ENCODE measurements around the gene SLC5A10.
"Not testable (repeated sequence)": the region's sequence is repeated elsewhere in the genome, so short reads cannot be mapped to it uniquely, and the experiment has no call there.

SLC5A10 gene

GRCh38 chr17:19017804-19018599, 66.0 kb downstream of the SLC5A10 start:
- no peak for DNase-seq (ENCODE audit: low read depth in 2 of 2)

GRCh38 chr17:19018600-19018950, 66.6 kb downstream of the SLC5A10 start:
- DNase-seq (ENCODE audit: low read depth in 2 of 2), result no peak

GRCh38 chr17:19019041-19019941, 67.3 kb downstream of the SLC5A10 start:
- DNase-seq (ENCODE audit: low read depth in 2 of 2), result no peak

GRCh38 chr17:19020016-19020415, 68.1 kb downstream of the SLC5A10 start:
- DNase-seq (ENCODE audit: low read depth in 2 of 2), result no peak

- DNase-seq (ENCODE audit: low read depth in 2 of 2), result not testable (repeated sequence)
Measured at GRCh38 chr17:19021011-19021621, 69.2 kb downstream of the SLC5A10 start.

- DNase-seq (ENCODE audit: low read depth in 2 of 2), result no peak
Measured at GRCh38 chr17:19021622-19022083, 69.7 kb downstream of the SLC5A10 start.

- DNase-seq (ENCODE audit: low read depth in 2 of 2), result no peak
Measured at GRCh38 chr17:19022128-19022527, 70.2 kb downstream of the SLC5A10 start.

GRCh38 chr17:19022747-19023146, 70.8 kb downstream of the SLC5A10 start:
- no peak for DNase-seq (ENCODE audit: low read depth in 2 of 2)

GRCh38 chr17:19023209-19023999, 71.4 kb downstream of the SLC5A10 start:
- no peak for DNase-seq (ENCODE audit: low read depth in 2 of 2)

- DNase-seq (ENCODE audit: low read depth in 2 of 2), result no peak
Measured at GRCh38 chr17:19024101-19025078, 72.4 kb downstream of the SLC5A10 start.

GRCh38 chr17:19028671-19029070, 76.7 kb downstream of the SLC5A10 start:
- DNase-seq (ENCODE audit: low read depth in 2 of 2), result not testable (repeated sequence)

- not testable (repeated sequence) for DNase-seq (ENCODE audit: low read depth in 2 of 2)
Measured at GRCh38 chr17:19029740-19030139, 77.8 kb downstream of the SLC5A10 start.

- not testable (repeated sequence) for DNase-seq (ENCODE audit: low read depth in 2 of 2)
Measured at GRCh38 chr17:19030771-19031449, 78.9 kb downstream of the SLC5A10 start.

- peak in 1 of 2 donors; percentile 36 for DNase-seq (ENCODE audit: low read depth in 2 of 2)
Measured at GRCh38 chr17:19031729-19032128, 79.8 kb downstream of the SLC5A10 start.

- not testable (repeated sequence) for DNase-seq (ENCODE audit: low read depth in 2 of 2)
Measured at GRCh38 chr17:19032377-19032988, 80.5 kb downstream of the SLC5A10 start.

GRCh38 chr17:19036186-19036585, 84.2 kb downstream of the SLC5A10 start:
- DNase-seq (ENCODE audit: low read depth in 2 of 2), result not testable (repeated sequence)

GRCh38 chr17:19037547-19037946, 85.6 kb downstream of the SLC5A10 start:
- DNase-seq (ENCODE audit: low read depth in 2 of 2), result not testable (repeated sequence)

GRCh38 chr17:19038007-19038406, 86.0 kb downstream of the SLC5A10 start:
- not testable (repeated sequence) for DNase-seq (ENCODE audit: low read depth in 2 of 2)

- not testable (repeated sequence) for DNase-seq (ENCODE audit: low read depth in 2 of 2)
Measured at GRCh38 chr17:19038730-19039129, 86.8 kb downstream of the SLC5A10 start.
